Measurements from ENCODE around the gene SRMS. TPM values are rescaled to one million over a fixed set of nuclear protein-coding genes. Genes with fewer than 3 reads are reported as not detected.

Gene SRMS
- total RNA-seq, 1 experiment from 2014 or later, result 0.79 TPM

DNA sequence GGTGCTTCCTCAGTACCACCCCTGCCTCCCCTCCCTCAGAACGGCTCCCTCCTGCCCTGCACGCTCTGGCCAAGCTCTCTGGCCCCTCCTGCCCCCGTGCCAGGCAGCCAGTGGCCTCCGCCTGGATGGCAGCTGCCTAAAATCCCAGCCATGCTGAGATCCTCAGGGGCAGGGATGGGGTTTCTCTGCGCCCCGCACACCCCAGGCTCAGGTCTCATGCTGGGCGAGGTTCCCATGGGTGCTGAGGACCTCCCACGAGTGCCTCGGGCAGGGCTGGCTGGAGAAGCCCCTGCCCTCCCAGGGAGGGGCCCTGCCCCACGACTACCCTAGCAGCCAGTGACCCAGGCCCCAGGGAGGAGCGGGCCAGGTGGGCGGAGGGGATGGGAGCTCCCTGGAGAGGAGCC, 13.1 kb downstream of the SRMS start:
- peaks cover 5% of the 10 kb centered on the region for H4K20me1 ChIP-seq (ENCODE audit: control insufficient read depth, insufficient read depth, insufficient read length)
- no peaks in the 10 kb centered on the region for H3K79me1 ChIP-seq (ENCODE audit: insufficient read depth, low read depth, low read length, poor library complexity, severe bottlenecking)
- H3K9ac ChIP-seq (ENCODE audit: extremely low read depth, insufficient read length, low read length), result no peak overlapping the region
- H2BK15ac ChIP-seq (ENCODE audit: low read depth, low read length), result no peak overlapping the region; the same call in 1 of the 2 replicates
- Mint-ChIP-seq H3K27ac (no peak overlapping the region), H3K36me3 (ENCODE audit: insufficient read depth in 1 of 3, low read depth in 3 of 3) (no peaks in the 10 kb centered on the region), H3K4me1 (peaks cover 3 to 8% of the 10 kb centered on the region in 2 experiments; a peak in 3 of 4 replicates), H3K27me3 (ENCODE audit: low read depth) (no peaks in the 10 kb centered on the region), H3K9me3 (no peaks in the 10 kb centered on the region), H3K4me3 (no peak overlapping the region)
- H2AFZ ChIP-seq (ENCODE audit: low read length), result no peak overlapping the region
- no peak overlapping the region for H4K91ac ChIP-seq (ENCODE audit: insufficient read length, low read depth, low read length)
- DNase-seq, result no peak
- no peak overlapping the region for H4K5ac ChIP-seq (ENCODE audit: insufficient read length, low read depth, low read length)
- no peaks in the 10 kb centered on the region for H3K79me2 ChIP-seq (ENCODE audit: insufficient read depth, low read length)
- no peak overlapping the region for H3K27ac ChIP-seq (ENCODE audit: insufficient read length, low read depth, low read length)
- no peaks in the 10 kb centered on the region for H3K4me1 ChIP-seq (ENCODE audit: insufficient read depth, low read length)
- H3K56ac ChIP-seq (ENCODE audit: insufficient read length, low read depth, low read length), result no peak overlapping the region
- no peak overlapping the region; the same call in 1 of the 2 replicates for H3K14ac ChIP-seq (ENCODE audit: insufficient read depth, low read length)
- H3T11ph ChIP-seq (ENCODE audit: low read length), result no peak overlapping the region
- WGBS (ENCODE audit: extremely low coverage, insufficient read length, low lambda C conversion rate), result no CpG with 5 or more reads among the region's 12 CpGs
- H2AK5ac ChIP-seq (ENCODE audit: insufficient read length, low read length), result no peak overlapping the region
- H3K27me3 ChIP-seq (ENCODE audit: insufficient read depth, low read length), result no peaks in the 10 kb centered on the region
- H3K9me3 ChIP-seq (ENCODE audit: control insufficient read depth, low read depth, low read length), result no peaks in the 10 kb centered on the region
- TF ChIP-seq, protein P1, sequence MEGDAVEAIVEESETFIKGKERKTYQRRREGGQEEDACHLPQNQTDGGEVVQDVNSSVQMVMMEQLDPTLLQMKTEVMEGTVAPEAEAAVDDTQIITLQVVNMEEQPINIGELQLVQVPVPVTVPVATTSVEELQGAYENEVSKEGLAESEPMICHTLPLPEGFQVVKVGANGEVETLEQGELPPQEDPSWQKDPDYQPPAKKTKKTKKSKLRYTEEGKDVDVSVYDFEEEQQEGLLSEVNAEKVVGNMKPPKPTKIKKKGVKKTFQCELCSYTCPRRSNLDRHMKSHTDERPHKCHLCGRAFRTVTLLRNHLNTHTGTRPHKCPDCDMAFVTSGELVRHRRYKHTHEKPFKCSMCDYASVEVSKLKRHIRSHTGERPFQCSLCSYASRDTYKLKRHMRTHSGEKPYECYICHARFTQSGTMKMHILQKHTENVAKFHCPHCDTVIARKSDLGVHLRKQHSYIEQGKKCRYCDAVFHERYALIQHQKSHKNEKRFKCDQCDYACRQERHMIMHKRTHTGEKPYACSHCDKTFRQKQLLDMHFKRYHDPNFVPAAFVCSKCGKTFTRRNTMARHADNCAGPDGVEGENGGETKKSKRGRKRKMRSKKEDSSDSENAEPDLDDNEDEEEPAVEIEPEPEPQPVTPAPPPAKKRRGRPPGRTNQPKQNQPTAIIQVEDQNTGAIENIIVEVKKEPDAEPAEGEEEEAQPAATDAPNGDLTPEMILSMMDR (conservative IDR thresholded peaks at IDR 0.05), result no peak
- H3K4ac ChIP-seq (ENCODE audit: low read depth, low read length), result no peak overlapping the region
- no peak overlapping the region for H3K23ac ChIP-seq (ENCODE audit: insufficient read length, low read depth, low read length)
- H2BK20ac ChIP-seq (ENCODE audit: low read depth, low read length, poor library complexity, severe bottlenecking), result no peak overlapping the region
- H3K4me2 ChIP-seq (ENCODE audit: insufficient read depth, insufficient read length, low read length), result no peak overlapping the region
- H2BK120ac ChIP-seq (ENCODE audit: low read depth, low read length, poor library complexity, severe bottlenecking), result no peak overlapping the region
- H4K8ac ChIP-seq (replicated peaks; ENCODE audit: insufficient read length, low read depth, low read length), result no peak overlapping the region
- no peak overlapping the region for H2BK5ac ChIP-seq (ENCODE audit: insufficient read length, low read length)
- no peak overlapping the region for H3K18ac ChIP-seq (ENCODE audit: insufficient read length, low read depth, low read length)
- H2BK12ac ChIP-seq (ENCODE audit: insufficient read length, low read depth, low read length), result no peak overlapping the region
- no peaks in the 10 kb centered on the region for H3K23me2 ChIP-seq (ENCODE audit: insufficient read length, low read depth, low read length, poor library complexity, severe bottlenecking)

Measured in H9 (cell line).